IPS-18c (cell line): ENCODE results near the gene TMEM163.
A peak's percentile ranks its signal among the peaks of the same experiment; 100 is the strongest.
"Not testable (repeated sequence)": the region's sequence is repeated elsewhere in the genome, so short reads cannot be mapped to it uniquely, and the experiment has no call there.

Experiments
- H3K4me3 ChIP-seq: 2 replicates; pipeline ENCODE4 v1.7.0; 2013; ENCODE audit warnings: low read depth, mild to moderate bottlenecking, low read length, moderate library complexity; ENCODE audit not compliant: insufficient read depth
- H3K9me3 ChIP-seq: one replicate; pipeline ENCODE4 v1.6.1; 2013; ENCODE audit warnings: mild to moderate bottlenecking, low read length, moderate library complexity; ENCODE audit not compliant: control insufficient read depth, insufficient read depth

Gene TMEM163

GRCh38 chr2:134718817-134719814 lies at the start of gene TMEM163:
TMEM163 (minus strand) TSS chr2:134719000.
- H3K4me3 ChIP-seq: peak within 1 kb of the TSS; percentile 68

GRCh38 chr2:134766583-134766982 lies 47.8 kb upstream of the TMEM163 start:
- Histone ChIP-seq H3K4me3 (no peak overlapping the region), H3K9me3 (peaks cover 3% of the 10 kb centered on the region)

More at GRCh38 chr2:134718817-134719814, at the start of gene TMEM163:
- peaks cover 2% of the 10 kb centered on the region for H3K9me3 ChIP-seq

GRCh38 chr2:134765987-134766386 lies 47.2 kb upstream of the TMEM163 start:
- Histone ChIP-seq H3K9me3 (peaks cover 3% of the 10 kb centered on the region), H3K4me3 (no peak overlapping the region)

- Histone ChIP-seq H3K4me3 (no peak overlapping the region), H3K9me3 (peaks cover 3% of the 10 kb centered on the region)
These were observed 45.4 kb upstream of the TMEM163 start for GRCh38 chr2:134764164-134764563.

GRCh38 chr2:134763164-134763710 lies 44.4 kb upstream of the TMEM163 start:
- H3K4me3 ChIP-seq: no peak overlapping the region

GRCh38 chr2:134762508-134762907 lies 43.7 kb upstream of the TMEM163 start:
- Histone ChIP-seq H3K4me3 (no peak overlapping the region), H3K9me3 (peaks cover 3% of the 10 kb centered on the region)

More at GRCh38 chr2:134763164-134763710, 44.4 kb upstream of the TMEM163 start:
- H3K9me3 ChIP-seq: peaks cover 3% of the 10 kb centered on the region

- Histone ChIP-seq H3K9me3 (no peaks in the 10 kb centered on the region), H3K4me3 (no peak overlapping the region)
These were observed 41.6 kb upstream of the TMEM163 start for GRCh38 chr2:134760385-134760784.

GRCh38 chr2:134758633-134759032 lies 39.8 kb upstream of the TMEM163 start:
- Histone ChIP-seq H3K9me3 (no peaks in the 10 kb centered on the region), H3K4me3 (no peak overlapping the region)

GRCh38 chr2:134751981-134752380 lies 33.2 kb upstream of the TMEM163 start:
- not testable (repeated sequence) for H3K9me3 ChIP-seq, H3K4me3 ChIP-seq

GRCh38 chr2:134745546-134745945 lies 26.7 kb upstream of the TMEM163 start:
- H3K4me3 ChIP-seq: no peak overlapping the region
- no peaks in the 10 kb centered on the region for H3K9me3 ChIP-seq

GRCh38 chr2:134745023-134745422 lies 26.2 kb upstream of the TMEM163 start:
- Histone ChIP-seq H3K4me3 (no peak overlapping the region), H3K9me3 (no peaks in the 10 kb centered on the region)

GRCh38 chr2:134739879-134740301 lies 21.1 kb upstream of the TMEM163 start:
- H3K9me3 ChIP-seq: no peaks in the 10 kb centered on the region
- no peak overlapping the region for H3K4me3 ChIP-seq

GRCh38 chr2:134739236-134739878 lies 20.6 kb upstream of the TMEM163 start:
- H3K9me3 ChIP-seq: no peaks in the 10 kb centered on the region
- H3K4me3 ChIP-seq: no peak overlapping the region

GRCh38 chr2:134738141-134738870 lies 19.5 kb upstream of the TMEM163 start:
- Histone ChIP-seq H3K4me3 (no peak overlapping the region), H3K9me3 (no peaks in the 10 kb centered on the region)

- no peak overlapping the region for H3K4me3 ChIP-seq
- no peaks in the 10 kb centered on the region for H3K9me3 ChIP-seq
These were observed 18.9 kb upstream of the TMEM163 start for GRCh38 chr2:134737671-134738070.

GRCh38 chr2:134736167-134736880 lies 17.5 kb upstream of the TMEM163 start:
- Histone ChIP-seq H3K4me3 (no peak overlapping the region), H3K9me3 (no peaks in the 10 kb centered on the region)

GRCh38 chr2:134728163-134728562 lies 9.4 kb upstream of the TMEM163 start:
- H3K4me3 ChIP-seq: no peak overlapping the region
- H3K9me3 ChIP-seq: no peaks in the 10 kb centered on the region
